HepG2 (cell line): Measurements from ENCODE around the gene OR6S1. TPM values are rescaled to one million over a fixed set of nuclear protein-coding genes. Genes with fewer than 3 reads are reported as not detected.

Experiments used
- CENPX ChIP-seq: sonication (generic); formaldehyde crosslinking; IDR thresholded peaks from 2 replicates; pipeline ENCODE4 v1.9.0; 2021; ENCODE audit warnings: mild to moderate bottlenecking, missing genetic modification reagents, moderate library complexity
- EHMT2 ChIP-seq: fragments of 200-600 bp; sonication (generic); IDR thresholded peaks from 2 replicates; pipeline ENCODE4 v1.7.0; 2017; ENCODE audit warnings: antibody characterized with exemption, low read depth, low read length, borderline replicate concordance
- JUNB ChIP-seq: sonication (generic); formaldehyde crosslinking; IDR thresholded peaks from 2 replicates; pipeline ENCODE4 v1.8.0; 2022; ENCODE audit warnings: missing genetic modification reagents, mild to moderate bottlenecking, borderline replicate concordance
- NFE2 ChIP-seq: sonication (generic); formaldehyde crosslinking; IDR thresholded peaks from 2 replicates; pipeline ENCODE4 v1.4.0; 2020; ENCODE audit warnings: missing genetic modification reagents
- NR2C2 ChIP-seq: sonication (generic); formaldehyde crosslinking; IDR thresholded peaks from 2 replicates; pipeline ENCODE4 v1.4.0; 2020; ENCODE audit warnings: missing genetic modification reagents, mild to moderate bottlenecking, moderate library complexity, borderline replicate concordance
- NR2F1 ChIP-seq, 2 experiments: fragments of 450-650 bp in 1 of 2; formaldehyde crosslinking in 1 of 2; IDR thresholded peaks; 2 replicates each; pipeline versions ENCODE4 v1.5.0 to v1.6.1; 2016 to 2020; ENCODE audit warnings: mild to moderate bottlenecking in 1 of 2, missing compliant biosample characterization in 1 of 2, missing genetic modification reagents in 1 of 2, moderate library complexity in 1 of 2
- PAX8 ChIP-seq: sonication (generic); formaldehyde crosslinking; IDR thresholded peaks from 2 replicates; pipeline ENCODE4 v1.8.0; 2022; ENCODE audit warnings: mild to moderate bottlenecking, missing genetic modification reagents, borderline replicate concordance
- PHF20 ChIP-seq: sonication (generic); formaldehyde crosslinking; IDR thresholded peaks from 2 replicates; pipeline ENCODE4 v1.5.0; 2020; ENCODE audit warnings: mild to moderate bottlenecking, missing genetic modification reagents
- RARG ChIP-seq: sonication (generic); formaldehyde crosslinking; IDR thresholded peaks from 2 replicates; pipeline ENCODE4 v1.4.0; 2020; ENCODE audit warnings: low read depth, mild to moderate bottlenecking, missing genetic modification reagents
- REXO4 ChIP-seq: sonication (generic); formaldehyde crosslinking; IDR thresholded peaks from 2 replicates; pipeline ENCODE4 v1.8.0; 2022; ENCODE audit warnings: missing genetic modification reagents, mild to moderate bottlenecking, borderline replicate concordance
- SP1 ChIP-seq, 2 experiments: fragments of 450-650 bp in 1 of 2; sonication (generic) in 1 of 2; formaldehyde crosslinking in 1 of 2; IDR thresholded peaks; 2 replicates each; pipeline versions ENCODE4 v1.4.0 to v1.6.1; 2016 to 2020; ENCODE audit warnings: missing genetic modification reagents in 1 of 2
- SRY ChIP-seq: sonication (generic); formaldehyde crosslinking; IDR thresholded peaks from 2 replicates; pipeline ENCODE4 v1.8.0; 2022; ENCODE audit warnings: mild to moderate bottlenecking, missing genetic modification reagents
- STAG1 ChIP-seq: sonication (generic); formaldehyde crosslinking; IDR thresholded peaks from 2 replicates; pipeline ENCODE4 v1.4.0; 2020; ENCODE audit warnings: missing genetic modification reagents
- TAF15 ChIP-seq: fragments of 200-400 bp; formaldehyde crosslinking; IDR thresholded peaks from one replicate; pipeline ENCODE4 v1.6.1; 2018; ENCODE audit warnings: mild to moderate bottlenecking, low read depth, low read length; ENCODE audit not compliant: poor library complexity, severe bottlenecking
- TARDBP ChIP-seq: sonication (generic); formaldehyde crosslinking; IDR thresholded peaks from 2 replicates; pipeline ENCODE4 v1.8.0; 2022; ENCODE audit warnings: mild to moderate bottlenecking, missing genetic modification reagents
- XRCC5 ChIP-seq: fragments of 200-400 bp; formaldehyde crosslinking; optimal IDR thresholded peaks from 2 replicates; pipeline ENCODE3; 2017; ENCODE audit warnings: mild to moderate bottlenecking, low read length
- ZKSCAN1 ChIP-seq: fragments of 150-350 bp; IDR thresholded peaks from 2 replicates; pipeline ENCODE4 v1.6.1; 2014; ENCODE audit warnings: low read length
- ZNF232 ChIP-seq: sonication (generic); formaldehyde crosslinking; IDR thresholded peaks from 2 replicates; pipeline ENCODE4 v1.4.0; 2020; ENCODE audit warnings: missing genetic modification reagents, borderline replicate concordance
- ZNF430 ChIP-seq: sonication (generic); formaldehyde crosslinking; IDR thresholded peaks from 2 replicates; pipeline ENCODE4 v1.9.0; 2021; ENCODE audit warnings: mild to moderate bottlenecking, missing genetic modification reagents
- ZNF660 ChIP-seq: sonication (generic); formaldehyde crosslinking; IDR thresholded peaks from 2 replicates; pipeline ENCODE4 v1.5.1; 2020; ENCODE audit warnings: mild to moderate bottlenecking, low read depth, missing genetic modification reagents, borderline replicate concordance
- ZNF772 ChIP-seq: sonication (generic); formaldehyde crosslinking; IDR thresholded peaks from 2 replicates; pipeline ENCODE4 v1.5.0; 2020; ENCODE audit warnings: mild to moderate bottlenecking, missing genetic modification reagents
- ZNF782 ChIP-seq: sonication (generic); formaldehyde crosslinking; IDR thresholded peaks from 2 replicates; pipeline ENCODE4 v1.4.0; 2020; ENCODE audit warnings: missing genetic modification reagents, mild to moderate bottlenecking, borderline replicate concordance
- ZZZ3 ChIP-seq: sonication (generic); formaldehyde crosslinking; IDR thresholded peaks from 2 replicates; pipeline ENCODE4 v1.4.0; 2020; ENCODE audit warnings: missing genetic modification reagents, mild to moderate bottlenecking, borderline replicate concordance
- polyA plus RNA-seq, 8 experiments: library from polyadenylated mRNA; depleted of rRNA in 3 of 8; stranded (reverse) in 7 of 8; unstranded in 1 of 8; fragments of >200 nt; fragmentation: Illumina TruSeq in 4 of 8; extraction: Trizol in 4 of 8; gene quantifications; 2 replicates each; pipeline versions ENCODE4 v1.2.1 to v1.2.3, GENCODE V29; 2011 to 2016; ENCODE audit warnings: low read depth in 4 of 8, missing spikeins in 1 of 8, mixed read lengths in 1 of 8; ENCODE audit not compliant: insufficient read depth in 1 of 8
- total RNA-seq, 5 experiments: library from RNA; depleted of rRNA; stranded (reverse); fragments of >200 nt; fragmentation: Illumina TruSeq; extraction: Trizol; gene quantifications; 2 replicates each; pipeline ENCODE4 v1.2.3, GENCODE V29; 2016; ENCODE audit warnings: low read depth in 1 of 5
- TF ChIP-seq, protein P1 (sequence below): IDR thresholded peaks from 2 replicates; pipeline ENCODE4 v1.6.1; 2018; ENCODE audit warnings: missing genetic modification reagents
- TF ChIP-seq, protein P2 (sequence below): sonication (generic); formaldehyde crosslinking; IDR thresholded peaks from 2 replicates; pipeline ENCODE4 v1.8.0; 2022; ENCODE audit warnings: missing genetic modification reagents, mild to moderate bottlenecking, borderline replicate concordance
- TF ChIP-seq, protein P3 (sequence below): sonication (generic); formaldehyde crosslinking; IDR thresholded peaks from 2 replicates; pipeline ENCODE4 v1.5.1; 2020; ENCODE audit warnings: mild to moderate bottlenecking, missing genetic modification reagents, moderate library complexity
- TF ChIP-seq, protein P4 (sequence below): sonication (generic); formaldehyde crosslinking; IDR thresholded peaks from 2 replicates; pipeline ENCODE4 v1.4.0; 2020; ENCODE audit warnings: mild to moderate bottlenecking, missing genetic modification reagents

OR6S1 gene
- total and polyA plus RNA-seq, 2 of the 13 experiments (the other 11 are each of a cell fraction or from before 2014, with no cell fraction given) = 0.09 TPM; not detected in 1

DNA sequence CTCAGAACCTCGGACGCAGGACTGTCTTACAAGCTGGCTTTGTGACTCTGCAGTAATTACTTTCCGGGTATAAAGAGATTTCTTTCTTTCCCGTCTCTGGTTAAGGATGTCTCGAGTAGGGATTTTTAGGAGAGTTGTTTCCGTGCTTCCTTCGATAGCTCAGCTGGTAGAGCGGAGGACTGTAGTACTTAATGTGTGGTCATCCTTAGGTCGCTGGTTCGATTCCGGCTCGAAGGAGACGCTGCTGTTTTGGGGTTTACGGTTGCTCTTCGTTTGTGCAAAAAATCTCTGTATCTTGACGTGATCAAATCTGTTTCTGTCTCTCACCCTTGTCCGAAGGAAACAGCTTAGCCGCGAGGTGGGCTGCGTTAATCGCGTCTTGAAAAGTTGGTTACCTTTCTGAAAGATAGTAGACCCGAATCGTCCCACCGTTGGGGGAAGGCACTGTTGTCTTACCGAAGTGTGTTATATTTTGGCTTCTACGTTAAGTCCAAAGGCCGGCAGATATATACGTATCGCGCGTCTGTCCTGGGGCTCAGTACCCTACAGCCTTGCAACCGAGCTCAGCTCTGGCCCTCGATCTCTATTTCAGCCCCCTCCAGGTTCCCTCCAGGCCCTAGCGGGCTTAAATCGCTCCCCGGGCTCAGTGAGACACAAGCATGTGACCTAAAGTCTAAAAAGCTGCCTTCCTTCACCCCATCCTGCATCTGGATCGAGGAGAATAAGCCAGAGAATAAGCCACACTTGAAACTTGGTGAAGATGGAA, 41.8 kb upstream of the OR6S1 start (continued):
- TF ChIP-seq, protein P1, sequence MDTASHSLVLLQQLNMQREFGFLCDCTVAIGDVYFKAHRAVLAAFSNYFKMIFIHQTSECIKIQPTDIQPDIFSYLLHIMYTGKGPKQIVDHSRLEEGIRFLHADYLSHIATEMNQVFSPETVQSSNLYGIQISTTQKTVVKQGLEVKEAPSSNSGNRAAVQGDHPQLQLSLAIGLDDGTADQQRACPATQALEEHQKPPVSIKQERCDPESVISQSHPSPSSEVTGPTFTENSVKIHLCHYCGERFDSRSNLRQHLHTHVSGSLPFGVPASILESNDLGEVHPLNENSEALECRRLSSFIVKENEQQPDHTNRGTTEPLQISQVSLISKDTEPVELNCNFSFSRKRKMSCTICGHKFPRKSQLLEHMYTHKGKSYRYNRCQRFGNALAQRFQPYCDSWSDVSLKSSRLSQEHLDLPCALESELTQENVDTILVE (CRISPR knock-in tag) = peak; percentile 62; the same call in 1 of the 2 replicates
- TF ChIP-seq NFE2 (CRISPR knock-in tag) = no peak
- TF ChIP-seq ZNF772 (CRISPR knock-in tag) = no peak
- no peak for TF ChIP-seq ZZZ3 (CRISPR knock-in tag)
- TF ChIP-seq ZNF430 (CRISPR knock-in tag) = no peak
- no peak for TF ChIP-seq RARG
- no peak for TF ChIP-seq SRY (CRISPR knock-in tag)
- TF ChIP-seq, protein P2, sequence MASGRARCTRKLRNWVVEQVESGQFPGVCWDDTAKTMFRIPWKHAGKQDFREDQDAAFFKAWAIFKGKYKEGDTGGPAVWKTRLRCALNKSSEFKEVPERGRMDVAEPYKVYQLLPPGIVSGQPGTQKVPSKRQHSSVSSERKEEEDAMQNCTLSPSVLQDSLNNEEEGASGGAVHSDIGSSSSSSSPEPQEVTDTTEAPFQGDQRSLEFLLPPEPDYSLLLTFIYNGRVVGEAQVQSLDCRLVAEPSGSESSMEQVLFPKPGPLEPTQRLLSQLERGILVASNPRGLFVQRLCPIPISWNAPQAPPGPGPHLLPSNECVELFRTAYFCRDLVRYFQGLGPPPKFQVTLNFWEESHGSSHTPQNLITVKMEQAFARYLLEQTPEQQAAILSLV (CRISPR knock-in tag) = no peak
- TF ChIP-seq TAF15 = no peak
- no peak for TF ChIP-seq TARDBP (CRISPR knock-in tag)
- no peak for TF ChIP-seq CENPX (CRISPR knock-in tag)
- no peak for TF ChIP-seq STAG1
- no peak for TF ChIP-seq JUNB (CRISPR knock-in tag)
- TF ChIP-seq ZNF232 (CRISPR knock-in tag) = no peak; the same call in 1 of the 2 replicates
- TF ChIP-seq NR2F1 (CRISPR knock-in tag; IDR thresholded peaks at IDR 0.05) = no peak
- no peak for TF ChIP-seq ZNF660
- TF ChIP-seq NR2C2 (CRISPR knock-in tag) = no peak
- no peak for TF ChIP-seq PAX8 (CRISPR knock-in tag)
- TF ChIP-seq, protein P3, sequence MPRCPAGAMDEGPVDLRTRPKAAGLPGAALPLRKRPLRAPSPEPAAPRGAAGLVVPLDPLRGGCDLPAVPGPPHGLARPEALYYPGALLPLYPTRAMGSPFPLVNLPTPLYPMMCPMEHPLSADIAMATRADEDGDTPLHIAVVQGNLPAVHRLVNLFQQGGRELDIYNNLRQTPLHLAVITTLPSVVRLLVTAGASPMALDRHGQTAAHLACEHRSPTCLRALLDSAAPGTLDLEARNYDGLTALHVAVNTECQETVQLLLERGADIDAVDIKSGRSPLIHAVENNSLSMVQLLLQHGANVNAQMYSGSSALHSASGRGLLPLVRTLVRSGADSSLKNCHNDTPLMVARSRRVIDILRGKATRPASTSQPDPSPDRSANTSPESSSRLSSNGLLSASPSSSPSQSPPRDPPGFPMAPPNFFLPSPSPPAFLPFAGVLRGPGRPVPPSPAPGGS (CRISPR knock-in tag) = no peak
- peak; percentile 43; the same call in 1 of the 2 replicates for TF ChIP-seq PHF20 (CRISPR knock-in tag)
- TF ChIP-seq EHMT2 = no peak
- no peak for TF ChIP-seq SP1 (IDR thresholded peaks at IDR 0.05)
- no peak; the same call in 1 of the 2 replicates for TF ChIP-seq SP1 (CRISPR knock-in tag; IDR thresholded peaks at IDR 0.05)
- no peak; the same call in 1 of the 2 replicates for TF ChIP-seq ZKSCAN1
- no peak for TF ChIP-seq ZNF782 (CRISPR knock-in tag)
- no peak for TF ChIP-seq REXO4 (CRISPR knock-in tag)
- TF ChIP-seq, protein P4, sequence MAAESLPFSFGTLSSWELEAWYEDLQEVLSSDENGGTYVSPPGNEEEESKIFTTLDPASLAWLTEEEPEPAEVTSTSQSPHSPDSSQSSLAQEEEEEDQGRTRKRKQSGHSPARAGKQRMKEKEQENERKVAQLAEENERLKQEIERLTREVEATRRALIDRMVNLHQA (CRISPR knock-in tag) = no peak
- TF ChIP-seq XRCC5 = no peak
